ENCODE data around the gene MANEA.

DNA sequence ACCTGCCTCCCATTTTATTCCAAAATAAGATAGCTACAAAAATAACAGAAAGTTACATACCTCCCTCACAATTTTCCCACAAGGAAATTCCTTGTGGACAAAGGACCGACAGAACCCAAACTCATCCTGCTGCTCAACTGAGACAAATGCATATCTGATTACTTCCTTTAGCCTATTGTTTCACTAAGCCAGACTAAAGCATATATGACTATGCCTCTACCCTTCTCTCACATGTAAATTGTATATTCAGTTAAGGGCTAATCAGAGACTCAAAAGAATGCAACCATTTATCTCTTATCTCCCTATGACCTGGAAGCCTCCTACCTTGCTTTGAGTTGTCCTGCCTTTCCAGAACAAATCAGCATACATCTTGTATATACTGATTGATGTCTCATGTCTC, 72.1 kb downstream of the MANEA start:
- TF ChIP-seq, protein P1, sequence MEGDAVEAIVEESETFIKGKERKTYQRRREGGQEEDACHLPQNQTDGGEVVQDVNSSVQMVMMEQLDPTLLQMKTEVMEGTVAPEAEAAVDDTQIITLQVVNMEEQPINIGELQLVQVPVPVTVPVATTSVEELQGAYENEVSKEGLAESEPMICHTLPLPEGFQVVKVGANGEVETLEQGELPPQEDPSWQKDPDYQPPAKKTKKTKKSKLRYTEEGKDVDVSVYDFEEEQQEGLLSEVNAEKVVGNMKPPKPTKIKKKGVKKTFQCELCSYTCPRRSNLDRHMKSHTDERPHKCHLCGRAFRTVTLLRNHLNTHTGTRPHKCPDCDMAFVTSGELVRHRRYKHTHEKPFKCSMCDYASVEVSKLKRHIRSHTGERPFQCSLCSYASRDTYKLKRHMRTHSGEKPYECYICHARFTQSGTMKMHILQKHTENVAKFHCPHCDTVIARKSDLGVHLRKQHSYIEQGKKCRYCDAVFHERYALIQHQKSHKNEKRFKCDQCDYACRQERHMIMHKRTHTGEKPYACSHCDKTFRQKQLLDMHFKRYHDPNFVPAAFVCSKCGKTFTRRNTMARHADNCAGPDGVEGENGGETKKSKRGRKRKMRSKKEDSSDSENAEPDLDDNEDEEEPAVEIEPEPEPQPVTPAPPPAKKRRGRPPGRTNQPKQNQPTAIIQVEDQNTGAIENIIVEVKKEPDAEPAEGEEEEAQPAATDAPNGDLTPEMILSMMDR (IDR thresholded peaks at IDR 0.05 in 8 of 11, conservative IDR thresholded peaks at IDR 0.05 in 3 of 11), result no peak
- no peak for TF ChIP-seq POLR2AphosphoS5 (IDR thresholded peaks at IDR 0.05)

Data from spleen (tissue), 7 donors.